ENCODE data around the gene ABCE1. TPM values are rescaled to one million over a fixed set of nuclear protein-coding genes. Genes with fewer than 3 reads are reported as not detected.

ABCE1 gene
- total and polyA plus RNA-seq, 11 donors, result 12.7 to 48.9 (median 40.1) TPM

DNA sequence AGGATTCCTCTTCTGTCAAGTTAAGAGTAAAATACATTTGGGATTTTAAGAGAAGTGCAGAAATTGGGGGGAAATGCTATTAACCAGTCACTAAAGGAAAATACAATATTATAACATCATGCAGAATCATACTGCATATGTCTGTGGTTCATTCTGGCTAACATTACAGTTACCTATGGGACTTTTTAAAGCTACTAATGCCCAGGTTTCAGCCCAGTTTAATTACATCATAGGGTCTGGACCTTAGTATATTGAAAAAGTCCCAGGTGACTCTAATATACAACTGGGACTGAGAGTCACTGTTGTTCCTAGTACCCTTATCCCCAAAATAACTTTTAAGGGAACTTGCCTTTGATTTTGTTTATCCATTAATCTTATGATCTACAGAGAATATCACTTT, 10.0 kb downstream of the ABCE1 start:
- no peak for TF ChIP-seq POLR2A (IDR thresholded peaks at IDR 0.05)
- TF ChIP-seq, protein P1, sequence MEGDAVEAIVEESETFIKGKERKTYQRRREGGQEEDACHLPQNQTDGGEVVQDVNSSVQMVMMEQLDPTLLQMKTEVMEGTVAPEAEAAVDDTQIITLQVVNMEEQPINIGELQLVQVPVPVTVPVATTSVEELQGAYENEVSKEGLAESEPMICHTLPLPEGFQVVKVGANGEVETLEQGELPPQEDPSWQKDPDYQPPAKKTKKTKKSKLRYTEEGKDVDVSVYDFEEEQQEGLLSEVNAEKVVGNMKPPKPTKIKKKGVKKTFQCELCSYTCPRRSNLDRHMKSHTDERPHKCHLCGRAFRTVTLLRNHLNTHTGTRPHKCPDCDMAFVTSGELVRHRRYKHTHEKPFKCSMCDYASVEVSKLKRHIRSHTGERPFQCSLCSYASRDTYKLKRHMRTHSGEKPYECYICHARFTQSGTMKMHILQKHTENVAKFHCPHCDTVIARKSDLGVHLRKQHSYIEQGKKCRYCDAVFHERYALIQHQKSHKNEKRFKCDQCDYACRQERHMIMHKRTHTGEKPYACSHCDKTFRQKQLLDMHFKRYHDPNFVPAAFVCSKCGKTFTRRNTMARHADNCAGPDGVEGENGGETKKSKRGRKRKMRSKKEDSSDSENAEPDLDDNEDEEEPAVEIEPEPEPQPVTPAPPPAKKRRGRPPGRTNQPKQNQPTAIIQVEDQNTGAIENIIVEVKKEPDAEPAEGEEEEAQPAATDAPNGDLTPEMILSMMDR (IDR thresholded peaks at IDR 0.05), result no peak
- intact Hi-C loops (cut with DNase I), result no loop called here
- Histone ChIP-seq H3K9me3 (no peaks in the 10 kb centered on the region), H3K27ac (no peak overlapping the region), H3K36me3 (peaks cover 0 to 91% (median 90%) of the 10 kb centered on the region in 9 donors), H3K27me3 (no peaks in the 10 kb centered on the region), H3K4me1 (peaks cover 0 to 13% (median 0%) of the 10 kb centered on the region in 12 donors), H3K4me3 (no peak overlapping the region)
- ATAC-seq (no peak), DNase-seq (no peak)

DNA sequence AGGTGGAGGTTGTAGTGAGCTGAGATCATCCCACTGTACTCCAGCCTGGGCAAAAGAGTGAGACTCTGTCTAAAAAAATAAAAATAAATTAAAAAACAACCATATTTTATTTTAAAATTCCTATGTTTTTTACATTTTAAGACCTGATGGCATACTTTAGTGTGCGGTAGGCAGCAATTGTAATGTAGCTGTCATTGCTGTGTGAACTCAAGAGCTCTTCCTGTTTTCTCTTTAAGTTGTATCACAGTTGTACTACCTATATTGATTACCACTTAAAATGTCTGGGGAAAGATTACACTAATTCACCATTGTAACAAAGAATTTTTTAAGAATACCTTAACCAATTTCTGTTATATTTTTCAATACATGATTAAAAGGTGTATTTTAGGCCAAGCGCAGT, 27.3 kb downstream of the ABCE1 start:
- H3K9me3 ChIP-seq, result no peaks in the 10 kb centered on the region
- peaks cover 3 to 100% (median 87%) of the 10 kb centered on the region in 9 donors for H3K36me3 ChIP-seq
- ATAC-seq (no peak), DNase-seq (no peak)
- no peaks in the 10 kb centered on the region for H3K4me1 ChIP-seq
- H3K27me3 ChIP-seq, result no peaks in the 10 kb centered on the region
- no peak overlapping the region for H3K4me3 ChIP-seq
- no peak for TF ChIP-seq POLR2A (IDR thresholded peaks at IDR 0.05)
- TF ChIP-seq, protein P1 (IDR thresholded peaks at IDR 0.05), result no peak
- WGBS, 4 donors, result 95 to 98% (median 96%) methylated on average over 2 of the region's 2 CpGs
- intact Hi-C loops (cut with DNase I), result no loop called here
- peak overlapping the region in 1 of 12 donors; percentile 61 for H3K27ac ChIP-seq

DNA sequence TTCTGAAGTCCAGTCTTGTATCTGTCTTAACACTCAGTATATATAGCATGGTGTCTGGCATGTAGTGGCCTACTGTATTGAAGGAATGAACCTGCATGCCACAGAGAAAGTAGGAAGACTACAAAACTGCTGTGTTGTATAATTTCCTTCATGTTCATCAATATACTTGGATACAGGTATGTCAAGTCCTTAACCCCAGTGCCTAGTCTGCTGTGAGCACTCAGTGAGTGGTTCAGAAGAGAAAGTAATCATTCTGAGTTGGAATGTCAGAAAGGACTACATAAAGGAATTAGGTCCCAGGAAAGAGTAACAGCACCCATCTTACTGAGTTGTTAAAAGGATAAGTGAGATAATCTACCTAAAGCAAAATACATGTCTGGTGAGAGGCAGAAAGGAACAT, 32.0 kb downstream of the ABCE1 start:
- Histone ChIP-seq H3K9me3 (no peaks in the 10 kb centered on the region), H3K27me3 (no peaks in the 10 kb centered on the region), H3K4me3 (no peak overlapping the region), H3K36me3 (peaks cover under 1 to 90% (median 53%) of the 10 kb centered on the region in 9 donors), H3K4me1 (peaks cover 0 to 14% (median 2%) of the 10 kb centered on the region in 12 donors), H3K27ac (no peak overlapping the region)
- no peak for ATAC-seq
- DNase-seq, result no peak
- intact Hi-C loops (cut with DNase I), result no loop called here
- TF ChIP-seq, protein P1 (IDR thresholded peaks at IDR 0.05), result no peak
- no peak for TF ChIP-seq POLR2A (IDR thresholded peaks at IDR 0.05)

DNA sequence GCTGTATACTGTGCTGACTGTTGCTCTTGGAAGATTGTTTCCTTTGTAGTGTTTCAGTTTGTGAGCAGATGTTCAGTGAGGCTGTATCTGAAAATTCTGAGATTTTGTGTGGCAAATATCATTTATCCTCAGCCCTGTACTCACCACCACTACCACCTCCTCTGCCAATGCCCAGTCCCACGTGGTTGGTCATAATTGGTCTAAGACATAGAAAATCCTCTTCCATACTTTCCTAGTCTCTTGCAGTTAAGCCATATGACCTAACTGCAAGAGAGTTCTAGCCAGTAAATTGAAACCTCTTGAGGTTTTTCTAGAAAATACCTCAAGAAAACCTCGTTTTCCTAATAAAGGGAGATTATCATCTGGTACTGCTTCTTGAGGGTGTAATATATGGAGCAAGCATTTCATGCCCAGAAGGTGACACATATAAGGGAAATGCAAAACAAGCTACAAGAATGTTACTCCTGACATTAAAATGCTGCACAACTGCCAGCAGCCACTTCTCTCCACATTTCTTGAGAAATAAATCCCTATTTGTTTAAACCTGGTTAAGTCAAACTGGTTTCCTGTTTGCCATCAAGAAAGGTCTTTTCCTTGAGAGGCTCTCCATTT, 32.8 kb downstream of the ABCE1 start:
- Histone ChIP-seq H3K27ac (no peak overlapping the region), H3K4me1 (peaks cover 0 to 18% (median 2%) of the 10 kb centered on the region in 12 donors), H3K4me3 (no peak overlapping the region), H3K27me3 (no peaks in the 10 kb centered on the region), H3K36me3 (peaks cover 0 to 90% (median 45%) of the 10 kb centered on the region in 9 donors), H3K9me3 (no peaks in the 10 kb centered on the region)
- TF ChIP-seq POLR2A (IDR thresholded peaks at IDR 0.05), result no peak
- TF ChIP-seq, protein P1 (IDR thresholded peaks at IDR 0.05), result no peak
- intact Hi-C loops (cut with DNase I), result no loop called here
- DNase-seq (no peak), ATAC-seq (no peak)
- 70 to 81% (median 78%) methylated on average over 2 of the region's 2 CpGs for WGBS, 4 donors

Data from heart left ventricle (tissue), 16 donors.